NCI-H524 treated with DMSO at 0.1 percent for 48 hours (cell line): Measurements from ENCODE around the gene RP9.

Experiments
- DNase-seq: peaks from one replicate; lab custom pipeline; 2025; lab: John Stamatoyannopoulos, UW

RP9 gene, protein sequence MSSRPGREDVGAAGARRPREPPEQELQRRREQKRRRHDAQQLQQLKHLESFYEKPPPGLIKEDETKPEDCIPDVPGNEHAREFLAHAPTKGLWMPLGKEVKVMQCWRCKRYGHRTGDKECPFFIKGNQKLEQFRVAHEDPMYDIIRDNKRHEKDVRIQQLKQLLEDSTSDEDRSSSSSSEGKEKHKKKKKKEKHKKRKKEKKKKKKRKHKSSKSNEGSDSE

GRCh38 chr7:33109005-33109757, at the start of gene RP9:
TSS of gene RP9 (minus strand) at chr7:33109404. CDS start at chr7:33109372, 32 bp downstream.
- no peak for DNase-seq

GRCh38 chr7:33157781-33158180, 48.6 kb upstream of the RP9 start:
- DNase-seq: no peak

DNA sequence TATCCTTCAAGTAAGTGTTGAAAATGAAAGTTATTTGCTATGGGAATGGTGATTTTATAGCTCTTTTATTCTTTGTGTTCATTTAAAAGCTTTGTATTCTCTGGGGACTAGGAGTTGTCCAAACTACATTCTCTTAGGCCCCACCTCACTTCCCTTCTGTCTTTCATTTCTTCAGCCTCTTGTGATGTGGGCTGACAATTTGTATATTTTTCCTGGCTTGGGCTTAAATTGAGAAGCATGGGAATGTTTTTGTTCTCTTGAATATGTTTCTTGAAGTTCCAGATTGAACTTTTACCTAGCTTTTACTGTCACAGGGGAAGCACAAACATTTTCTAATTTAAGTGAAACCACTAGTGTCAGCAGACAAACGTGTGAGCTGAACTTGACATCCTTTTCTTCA, 48.1 kb upstream of the RP9 start:
- DNase-seq: no peak

DNA sequence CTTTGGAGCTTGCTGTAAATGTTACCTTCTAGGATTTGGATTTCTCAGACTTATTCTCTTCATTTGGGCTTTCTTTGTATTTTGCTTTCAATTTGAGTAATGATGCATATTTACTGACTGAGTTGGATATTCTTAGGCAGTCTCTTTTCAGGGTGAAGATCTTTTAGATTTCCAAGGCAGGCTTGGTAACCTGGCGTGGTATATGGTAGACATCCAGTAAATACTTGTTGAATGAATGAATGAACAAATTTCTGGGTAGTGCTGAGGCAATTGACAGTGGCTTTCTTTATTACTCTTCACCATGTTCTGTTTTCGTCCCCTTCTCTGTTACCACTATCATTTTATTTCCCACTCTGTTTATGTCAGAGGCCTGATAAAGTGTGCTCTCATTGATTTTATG, 47.2 kb upstream of the RP9 start:
- DNase-seq: no peak

GRCh38 chr7:33155811-33156210, 46.6 kb upstream of the RP9 start:
- DNase-seq: no peak

GRCh38 chr7:33152087-33152486, 42.9 kb upstream of the RP9 start:
- DNase-seq: no peak

DNA sequence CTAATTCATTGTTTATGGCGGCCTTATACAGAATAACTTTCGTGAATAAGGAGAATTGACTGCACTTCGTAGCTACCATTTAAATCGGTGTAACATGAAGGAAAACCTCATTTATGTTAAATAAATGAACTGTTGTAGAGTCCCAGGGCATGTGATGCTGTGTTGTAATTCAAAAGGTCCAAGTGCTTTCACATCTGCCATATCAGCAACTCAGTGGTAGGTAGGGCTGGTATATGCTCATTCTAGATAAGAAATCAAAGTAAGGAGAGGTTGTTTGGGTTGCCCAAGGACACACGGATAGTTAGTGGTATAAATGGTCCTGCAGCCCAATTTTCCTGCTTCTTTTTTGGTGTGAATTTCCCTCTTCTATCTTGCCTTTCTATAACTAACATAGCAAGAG, 36.0 kb upstream of the RP9 start:
- no peak for DNase-seq

GRCh38 chr7:33143996-33144718, 35.0 kb upstream of the RP9 start:
- DNase-seq: no peak

GRCh38 chr7:33142585-33142984, 33.4 kb upstream of the RP9 start:
- DNase-seq: no peak

- no peak for DNase-seq
These were observed 27.9 kb upstream of the RP9 start for GRCh38 chr7:33137103-33137502.

- peak; percentile 63 for DNase-seq
These were observed 21.0 kb upstream of the RP9 start for GRCh38 chr7:33130184-33130583.

GRCh38 chr7:33129806-33130153, 20.6 kb upstream of the RP9 start:
- DNase-seq: no peak

DNA sequence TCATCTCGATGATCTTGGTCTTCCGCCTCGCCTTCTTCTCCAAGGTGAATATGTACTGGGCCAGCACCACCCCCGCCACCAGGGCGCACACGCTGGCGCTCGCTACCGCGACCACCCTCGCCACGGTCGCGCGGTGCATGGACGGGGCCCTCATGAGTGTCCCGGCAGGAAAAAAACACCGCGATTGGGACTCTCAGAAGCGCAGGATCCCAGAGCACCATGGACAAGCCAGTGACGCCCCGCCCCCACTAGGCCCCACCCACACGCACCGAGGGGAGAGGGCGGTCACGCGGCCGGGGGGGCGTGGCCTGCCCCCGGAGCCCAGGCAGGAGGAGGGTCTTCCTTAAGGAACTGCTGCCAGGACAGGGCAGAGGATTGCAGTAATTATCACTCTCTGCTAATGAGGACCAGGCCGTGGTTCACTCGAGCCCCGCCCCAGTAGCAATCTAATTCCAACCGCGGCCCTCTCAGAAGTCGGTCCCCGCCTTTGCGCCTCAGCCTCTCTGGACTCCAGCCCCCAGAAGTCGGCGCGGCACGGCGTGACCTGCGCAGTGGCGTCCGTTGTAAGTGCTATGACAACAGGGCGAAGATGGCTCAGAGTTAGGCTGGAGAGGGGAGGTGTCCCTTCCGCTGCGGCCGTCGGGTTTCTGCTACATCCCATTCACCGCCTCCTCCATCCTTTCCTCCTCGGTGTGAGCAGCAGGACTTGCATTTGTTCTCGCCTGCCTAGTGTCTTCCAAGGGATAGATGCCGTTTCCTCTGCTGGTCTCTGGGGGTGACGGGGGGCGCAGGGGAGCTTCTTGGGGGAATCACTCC, 20.0 kb upstream of the RP9 start, which contains the start of gene BBS9:
Gene BBS9 (plus strand): TSS at position 575 of the 816 bp plus-strand sequence. CDS start 16,689 bp downstream, outside the sequence.
- peak; percentile 71 for DNase-seq

DNA sequence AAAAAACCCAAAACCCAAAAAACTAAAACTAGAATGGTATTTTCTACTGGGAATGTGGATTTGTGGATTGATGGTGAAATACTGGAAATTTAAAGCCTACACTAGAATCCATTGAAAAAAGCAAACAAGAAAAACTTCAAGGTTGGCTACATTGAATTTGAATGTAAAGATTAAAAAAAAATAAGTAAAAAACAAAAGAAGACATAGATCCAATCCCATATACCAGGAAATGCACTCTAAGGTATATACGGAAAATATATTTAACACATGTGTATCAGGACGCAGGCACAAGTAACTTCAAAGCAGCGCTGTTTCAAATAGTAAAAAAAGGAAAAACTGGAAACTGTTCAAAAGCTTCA, 19.4 kb upstream of the RP9 start:
- DNase-seq: no peak

- no peak for DNase-seq
These were observed 17.9 kb upstream of the RP9 start for GRCh38 chr7:33127085-33127484.

GRCh38 chr7:33118383-33118782, 9.2 kb upstream of the RP9 start:
- DNase-seq: no peak

DNA sequence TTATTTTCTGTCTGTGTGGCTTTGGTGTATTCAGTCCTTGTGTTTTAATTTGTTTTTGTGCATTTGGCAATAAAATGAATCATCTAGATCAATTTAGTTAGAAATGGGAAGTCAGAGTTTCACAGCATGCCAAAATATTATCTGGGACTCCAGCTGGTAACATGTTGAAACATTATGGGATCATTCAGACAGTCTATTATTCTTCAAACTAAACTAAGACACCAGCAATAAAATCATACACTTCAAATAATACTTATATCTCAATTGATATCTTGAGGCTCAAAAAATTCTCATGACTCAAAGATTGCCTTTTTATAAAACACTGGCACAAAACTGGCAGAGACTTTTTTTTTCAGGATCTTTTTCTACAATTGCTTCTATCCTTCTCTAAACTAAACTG, 5.8 kb upstream of the RP9 start:
- no peak for DNase-seq

DNA sequence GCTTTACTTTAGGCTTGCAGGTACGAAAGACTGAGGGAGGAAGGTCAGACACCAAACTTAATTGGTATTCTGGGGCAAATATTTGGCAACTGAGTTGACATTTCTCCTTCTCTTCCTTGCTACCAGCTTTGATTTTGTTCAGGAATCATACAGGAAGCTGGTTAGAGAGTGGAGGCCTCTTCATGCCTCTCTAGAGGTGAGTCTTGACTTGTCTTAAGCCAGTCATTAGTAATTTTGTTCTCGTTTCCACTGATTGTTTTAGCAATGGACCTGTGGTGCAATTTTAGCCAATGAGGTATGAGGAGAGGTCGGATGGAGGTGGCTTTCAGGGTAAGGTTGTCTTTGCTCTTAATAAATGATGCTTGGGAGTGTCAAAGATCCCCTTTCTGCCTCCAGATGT, 2.4 kb upstream of the RP9 start:
- no peak for DNase-seq

DNA sequence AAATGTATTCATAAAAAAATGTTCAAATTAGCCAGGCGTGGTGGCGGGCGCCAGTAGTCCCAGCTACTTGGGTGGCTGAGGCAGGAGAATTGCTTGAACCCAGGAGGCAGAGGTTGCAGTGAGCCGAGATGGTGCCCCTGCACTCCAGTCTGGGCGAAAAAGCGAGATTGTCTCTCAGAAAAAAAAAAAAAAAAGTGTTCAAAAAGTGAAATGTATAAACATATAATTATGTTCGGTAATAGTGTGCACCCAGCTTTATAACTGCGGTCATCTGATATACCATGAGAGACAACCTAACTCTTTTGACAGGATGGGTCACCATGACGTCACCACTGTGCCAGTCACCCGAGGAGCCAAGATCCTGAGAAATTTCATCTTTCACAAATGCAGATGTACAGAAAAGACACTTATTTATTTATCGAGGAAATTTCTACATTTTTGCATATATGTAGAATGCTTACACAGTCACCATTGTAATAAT, 594 bp upstream of the RP9 start:
- no peak for DNase-seq

DNA sequence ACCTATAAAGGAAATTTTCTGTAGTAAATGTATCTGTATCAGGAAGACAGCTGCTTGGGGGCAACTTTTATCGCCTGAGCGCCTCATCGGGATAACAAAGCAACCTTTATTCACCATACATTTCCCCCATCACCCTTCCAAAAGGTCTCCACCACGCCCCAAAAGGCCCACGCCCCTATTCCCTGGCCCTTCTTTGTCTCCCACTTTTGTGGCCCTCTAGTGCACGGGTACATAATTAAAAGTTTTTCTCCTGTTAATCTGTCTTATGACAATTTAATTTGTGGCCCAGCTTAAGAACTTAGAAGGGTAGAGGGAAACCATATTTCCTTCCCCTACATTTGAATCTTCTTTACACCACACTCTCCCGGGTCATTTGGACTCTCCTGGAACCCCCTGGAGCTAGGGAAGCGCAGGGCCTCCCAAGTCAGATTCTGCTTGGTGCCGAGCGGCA, 625 bp downstream of the RP9 start:
- DNase-seq: no peak

GRCh38 chr7:33107136-33108066, 1.8 kb downstream of the RP9 start:
- no peak for DNase-seq
